HG03378 (cell line): Measurements from ENCODE around the gene RNF133.

Experiments used
- ATAC-seq: cut with Tn5 transposase; IDR thresholded peaks from one replicate; pipeline ENCODE4 v1.9.1; 2021; ENCODE audit warnings: mild to moderate bottlenecking, moderate library complexity; ENCODE audit not compliant: unreplicated experiment

The RNF133 gene

GRCh38 chr7:122699017-122699416 lies at the start of gene RNF133:
Gene RNF133 (minus strand): TSS chr7:122699117. CDS start chr7:122698918, 199 bp downstream.
- ATAC-seq, result no peak

GRCh38 chr7:122748195-122748594 lies 49.3 kb upstream of the RNF133 start:
- ATAC-seq, result no peak

- ATAC-seq, result no peak
These were observed 48.0 kb upstream of the RNF133 start for GRCh38 chr7:122746948-122747347.

GRCh38 chr7:122743211-122743610 lies 44.3 kb upstream of the RNF133 start:
- no peak for ATAC-seq

- ATAC-seq, result no peak
These were observed 40.0 kb upstream of the RNF133 start for GRCh38 chr7:122738947-122739346.

- no peak for ATAC-seq
These were observed 37.3 kb upstream of the RNF133 start for GRCh38 chr7:122736183-122736582.

- ATAC-seq, result no peak
These were observed 28.8 kb upstream of the RNF133 start for GRCh38 chr7:122727759-122728158.

GRCh38 chr7:122727354-122727753 lies 28.4 kb upstream of the RNF133 start:
- ATAC-seq, result no peak

GRCh38 chr7:122726881-122727280 lies 28.0 kb upstream of the RNF133 start:
- ATAC-seq, result no peak

- no peak for ATAC-seq
These were observed 25.4 kb upstream of the RNF133 start for GRCh38 chr7:122724366-122724765.

- ATAC-seq, result no peak
These were observed 20.2 kb upstream of the RNF133 start for GRCh38 chr7:122719010-122719578.

GRCh38 chr7:122717356-122718089 lies 18.6 kb upstream of the RNF133 start:
- ATAC-seq, result no peak

- ATAC-seq, result no peak
These were observed 16.3 kb upstream of the RNF133 start for GRCh38 chr7:122715183-122715582.

- ATAC-seq, result no peak
These were observed 12.0 kb upstream of the RNF133 start for GRCh38 chr7:122710916-122711315.

- ATAC-seq, result no peak
These were observed 11.2 kb upstream of the RNF133 start for GRCh38 chr7:122709930-122710646.

- no peak for ATAC-seq
These were observed 7.9 kb upstream of the RNF133 start for GRCh38 chr7:122706836-122707235.

GRCh38 chr7:122702872-122703510 lies 4.1 kb upstream of the RNF133 start, which contains the start of gene RNF148:
Gene RNF148 (minus strand): TSS chr7:122702922. CDS start chr7:122702750, 172 bp downstream.
- ATAC-seq, result no peak

GRCh38 chr7:122695816-122696215 lies 3.1 kb downstream of the RNF133 start:
- ATAC-seq, result no peak

- ATAC-seq, result no peak
These were observed 4.2 kb downstream of the RNF133 start for GRCh38 chr7:122694697-122695096.

- no peak for ATAC-seq
These were observed 6.1 kb downstream of the RNF133 start for GRCh38 chr7:122692769-122693309.

GRCh38 chr7:122691569-122692235 lies 7.2 kb downstream of the RNF133 start:
- no peak for ATAC-seq
